Transverse colon (tissue), 3 donors: Measurements from ENCODE around the gene ATE1.
"Not testable (repeated sequence)": the region's sequence is repeated elsewhere in the genome, so short reads cannot be mapped to it uniquely, and the experiment has no call there.

Source experiments
- CTCF ChIP-seq, 5 experiments: fragments of 200-600 bp in 3 of 5; fragments of 450-650 bp in 2 of 5; sonication (generic) in 3 of 5; IDR thresholded peaks; 1 replicate in 2 of 5; 2 replicates in 3 of 5; pipeline ENCODE4 v1.5.1; 2016 to 2017; ENCODE audit warnings: antibody characterized with exemption in 5 of 5, inconsistent platforms in 3 of 5, mild to moderate bottlenecking in 2 of 5, moderate library complexity in 1 of 5
- POLR2A ChIP-seq: fragments of 450-650 bp; IDR thresholded peaks from one replicate; pipeline ENCODE4 v1.6.1; 2016; ENCODE audit warnings: antibody characterized with exemption, mild to moderate bottlenecking, moderate library complexity

DNA sequence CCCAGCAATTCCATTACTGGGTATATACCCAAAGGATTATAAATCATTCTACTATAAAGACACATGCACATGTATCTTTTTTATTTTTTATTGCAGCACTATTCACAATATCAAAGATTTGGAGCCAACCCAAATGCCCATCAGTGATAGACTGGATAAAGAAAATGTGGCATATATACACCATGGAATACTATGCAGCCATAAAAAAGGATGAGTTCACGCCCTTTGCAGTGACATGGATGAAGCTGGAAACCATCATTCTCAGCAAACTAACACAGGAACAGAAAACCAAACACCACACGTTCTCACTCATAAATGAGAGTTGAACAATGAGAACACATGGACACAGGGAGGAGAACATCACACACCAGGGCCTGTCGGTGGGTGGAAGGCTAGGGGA is 228.1 kb downstream of the ATE1 start:
- not testable (repeated sequence) for TF ChIP-seq CTCF (IDR thresholded peaks at IDR 0.05); POLR2A
